Measurements from ENCODE around the gene ROR2. TPM values are rescaled to one million over a fixed set of nuclear protein-coding genes. Genes with fewer than 3 reads are reported as not detected.
A peak's percentile ranks its signal among the peaks of the same experiment; 100 is the strongest.

Gene ROR2
- total and polyA plus RNA-seq, 2 of the 8 experiments (the other 6 are each of a cell fraction or from before 2014, with no cell fraction given) = 2.7 to 4.3 TPM

- Histone ChIP-seq H2BK20ac (ENCODE audit: low read length) (no peak overlapping the region), H4K20me1 (replicated peaks in 1 of 2; ENCODE audit: control insufficient read depth in 1 of 2, insufficient read depth in 2 of 2, low read length in 2 of 2) (peaks cover 4 to 8% of the 10 kb centered on the region in 2 experiments), H3K14ac (ENCODE audit: insufficient read length) (no peak overlapping the region), H3K4me2 (ENCODE audit: insufficient read depth in 1 of 2, low read depth in 2 of 2, low read length in 2 of 2) (peak overlapping the region; percentile 62 to 87), H3K4ac (replicated peaks; ENCODE audit: insufficient read length, low read depth, low read length) (no peak overlapping the region), H4K5ac (ENCODE audit: insufficient read length, low read depth, low read length) (no peak overlapping the region), H2BK15ac (ENCODE audit: low read length) (no peak overlapping the region), H3K79me2 (ENCODE audit: control insufficient read depth in 1 of 2, insufficient read depth in 2 of 2, low read length in 2 of 2) (no peaks in the 10 kb centered on the region), H2AK5ac (ENCODE audit: low read depth, low read length) (peak overlapping the region; percentile 98), H3K9me3 (ENCODE audit: insufficient read depth in 2 of 2, low read depth in 1 of 2, low read length in 1 of 2) (no peaks in the 10 kb centered on the region), H2AFZ (ENCODE audit: low read length) (no peak overlapping the region), H3K18ac (ENCODE audit: extremely low read depth, low read length) (0 out of 2 replicates have a peak overlapping the region, but pooled peaks have one; percentile 11), H3K4me1 (replicated peaks in 1 of 4; ENCODE audit: control insufficient read depth in 3 of 4, insufficient read depth in 4 of 4, low read length in 3 of 4) (peaks cover 4 to 20% (median 13%) of the 10 kb centered on the region in 4 experiments), H3K27me3 (replicated peaks in 1 of 4; ENCODE audit: control insufficient read depth in 3 of 4, extremely low read depth in 1 of 4, insufficient read depth in 3 of 4, low read length in 3 of 4) (peaks cover 26 to 46% (median 40%) of the 10 kb centered on the region in 4 experiments), H3K36me3 (ENCODE audit: control insufficient read depth in 2 of 4, insufficient read depth in 4 of 4, low read length in 3 of 4) (no peaks in the 10 kb centered on the region), H3K23me2 (ENCODE audit: low read depth, low read length) (peaks cover 3% of the 10 kb centered on the region; the same call in 1 of the 2 replicates), H3K4me3 (ENCODE audit: extremely low read depth in 1 of 4, insufficient read depth in 2 of 4, low read depth in 3 of 4, low read length in 4 of 4) (peak overlapping the region in 3 of 4 experiments; percentile 14 to 49 (median 15); a peak in 5 of 8 replicates), H3K27ac (ENCODE audit: low read depth, low read length) (no peak overlapping the region), H2BK120ac (replicated peaks; ENCODE audit: low read depth, low read length) (no peak overlapping the region), H3K23ac (ENCODE audit: insufficient read length) (no peak overlapping the region), H4K8ac (ENCODE audit: extremely low read depth, insufficient read depth, low read length) (no peak overlapping the region), H2BK12ac (ENCODE audit: low read depth, low read length) (peak overlapping the region; percentile 84; the same call in 1 of the 2 replicates), H3K79me1 (ENCODE audit: low read depth, low read length) (no peaks in the 10 kb centered on the region), H2BK5ac (ENCODE audit: low read depth, low read length) (no peak overlapping the region), H4K91ac (replicated peaks; ENCODE audit: insufficient read length, low read length) (peak overlapping the region; percentile 20), H3K56ac (replicated peaks; ENCODE audit: insufficient read length, low read depth, low read length) (no peak overlapping the region), H3K9ac (replicated peaks in 1 of 4; ENCODE audit: extremely low read depth in 1 of 4, low read depth in 3 of 4, low read length in 3 of 4) (peak overlapping the region in 1 of 4 experiments; percentile 64; a peak in 4 of 7 replicates)
- peak; percentile 63 to 72 for DNase-seq (ENCODE audit: low read depth in 1 of 2, low spot score in 2 of 2)
- peak; percentile 78 for FAIRE-seq
- 2% methylated on average over 21 of the region's 32 CpGs; no CpG with 5 or more reads in 1 of the 2 experiments for WGBS, 2 experiments (ENCODE audit: extremely low coverage in 1 of 2, insufficient coverage in 1 of 2, insufficient read length in 1 of 2, insufficient replicate concordance in 2 of 2, low coverage in 1 of 2, low lambda C conversion rate in 2 of 2, missing lambda C conversion rate in 1 of 2)
- ChIA-PET POLR2A (ENCODE audit: partially characterized antibody) (interaction anchor here (0.6 to 0.7 kb wide), 2 partner anchors 63 to 74 kb away, joined by 3 to 5 read pairs; partner anchors contain the start of gene ROR2), CTCF (ENCODE audit: partially characterized antibody) (interaction anchor here (0.6 to 1.3 kb wide), 4 partner anchors 64 to 128 kb away, joined by 3 to 6 read pairs (median 4); partner anchors contain the start of gene ROR2)
- TF ChIP-seq BACH1 (IDR thresholded peaks at IDR 0.05; ENCODE audit: low read length) (0 out of 2 replicates have a peak, but pooled peaks have one; percentile 41), TAF7 (optimal IDR thresholded peaks at IDR 0.05; ENCODE audit: borderline replicate concordance, low read depth, low read length) (no peak), GABPA (IDR thresholded peaks at IDR 0.05; ENCODE audit: borderline replicate concordance, insufficient read depth, low read length) (no peak), RXRA (IDR thresholded peaks at IDR 0.05; ENCODE audit: insufficient read depth, low read depth, low read length) (peak; percentile 54; the same call in 1 of the 2 replicates), EP300 (IDR thresholded peaks at IDR 0.05; ENCODE audit: borderline replicate concordance in 1 of 2, low read depth in 2 of 2, low read length in 2 of 2) (peak in 1 of 2 experiments; percentile 65; a peak in 1 of 3 replicates), ATF2 (IDR thresholded peaks at IDR 0.05; ENCODE audit: low read length) (no peak), ASH2L (IDR thresholded peaks at IDR 0.05; ENCODE audit: low read length) (peak; percentile 33), HDAC2 (IDR thresholded peaks at IDR 0.05; ENCODE audit: borderline replicate concordance in 1 of 2, low read depth in 2 of 2, low read length in 2 of 2) (peak; percentile 88 to 96; a peak in 2 of 4 replicates), YY1 (IDR thresholded peaks at IDR 0.05; ENCODE audit: low read depth, low read length) (0 out of 2 replicates have a peak, but pooled peaks have one; percentile 34)
Measured at GRCh38 chr9:91886414-91887076, 63.5 kb downstream of the ROR2 start.

All from H1 (cell line).